Smooth muscle cell (in vitro differentiated cells): Measurements from ENCODE around the gene ST6GALNAC3. TPM values are rescaled to one million over a fixed set of nuclear protein-coding genes. Genes with fewer than 3 reads are reported as not detected.

Experiments
- DNase-seq: peaks from one replicate; lab custom pipeline; 2025; ENCODE audit not compliant: unreplicated experiment; lab: John Stamatoyannopoulos, UW
- H2AFZ ChIP-seq: fragments of 200-600 bp; sonication (generic); 2 replicates; pipeline ENCODE4 v1.6.0; 2016; ENCODE audit warnings: antibody characterized with exemption, low read depth, mild to moderate bottlenecking
- H3F3A ChIP-seq: fragments of 200-600 bp; sonication (generic); 2 replicates; pipeline ENCODE4 v1.6.0; 2017; ENCODE audit warnings: antibody characterized with exemption, low read depth
- H3K27ac ChIP-seq: fragments of 200-600 bp; sonication (generic); 2 replicates; pipeline ENCODE4 v1.5.1; 2016; ENCODE audit warnings: low read depth, mild to moderate bottlenecking
- H3K27me3 ChIP-seq: fragments of 200-600 bp; sonication (generic); 2 replicates; pipeline ENCODE4 v1.6.1; 2016; ENCODE audit warnings: low read depth, mild to moderate bottlenecking
- H3K36me3 ChIP-seq: fragments of 200-600 bp; sonication (generic); 2 replicates; pipeline ENCODE4 v1.5.1; 2016; ENCODE audit warnings: low read depth
- H3K4me1 ChIP-seq: fragments of 200-600 bp; sonication (generic); 2 replicates; pipeline ENCODE4 v1.5.1; 2016; ENCODE audit warnings: low read depth
- H3K4me2 ChIP-seq: fragments of 200-600 bp; sonication (generic); 2 replicates; pipeline ENCODE4 v1.6.0; 2016; ENCODE audit warnings: mild to moderate bottlenecking
- H3K4me3 ChIP-seq: fragments of 200-600 bp; sonication (generic); 2 replicates; pipeline ENCODE4 v1.5.1; 2016; ENCODE audit warnings: mild to moderate bottlenecking
- H3K79me2 ChIP-seq: fragments of 200-600 bp; sonication (generic); 2 replicates; pipeline ENCODE4 v1.6.0; 2016; ENCODE audit warnings: low read depth, mild to moderate bottlenecking
- H3K9ac ChIP-seq: fragments of 200-600 bp; sonication (generic); 2 replicates; pipeline ENCODE4 v1.6.0; 2016; ENCODE audit warnings: low read depth
- H3K9me3 ChIP-seq: fragments of 200-600 bp; sonication (generic); replicated peaks from 2 replicates; pipeline ENCODE4 v1.5.1; 2016; ENCODE audit warnings: low read depth
- H4K20me1 ChIP-seq: fragments of 200-600 bp; sonication (generic); 2 replicates; pipeline ENCODE4 v1.6.0; 2016; ENCODE audit warnings: low read depth
- CTCF ChIP-seq: fragments of 200-600 bp; sonication (generic); IDR thresholded peaks from 2 replicates; pipeline ENCODE4 v1.5.1; 2017; ENCODE audit warnings: borderline replicate concordance, mild to moderate bottlenecking, antibody characterized with exemption; ENCODE audit not compliant: insufficient read depth, poor library complexity, severe bottlenecking
- WGBS: methylation state at CpG from one replicate; pipeline ENCODE4 v1.1.7; 2016; ENCODE audit warnings: low lambda C conversion rate; 5-methylcytosine and 5-hydroxymethylcytosine counted together
- polyA plus RNA-seq: library from polyadenylated mRNA; unstranded; fragments of >200 nt; fragmentation: Nextera tagmentation; extraction: Ambion mirVana; gene quantifications from 2 replicates; pipeline ENCODE4 v1.2.1, GENCODE V29; 2016
- total RNA-seq: library from RNA; depleted of rRNA; stranded (reverse); fragments of >200 nt; gene quantifications from 2 replicates; pipeline ENCODE4 v1.2.3, GENCODE V29; 2014

ST6GALNAC3 gene
- total and polyA plus RNA-seq, 2 experiments from 2014 or later: 9.3 to 13.4 TPM

GRCh38 chr1:76054359-76054758, 20.2 kb upstream of the ST6GALNAC3 start:
- Histone ChIP-seq H3F3A (peaks cover 8% of the 10 kb centered on the region), H3K27me3 (no peaks in the 10 kb centered on the region), H3K9ac (no peak overlapping the region), H3K4me2 (peak overlapping the region; percentile 10), H3K4me1 (no peaks in the 10 kb centered on the region), H3K36me3 (no peaks in the 10 kb centered on the region), H4K20me1 (no peaks in the 10 kb centered on the region), H3K4me3 (no peak overlapping the region), H3K27ac (no peak overlapping the region), H3K79me2 (no peaks in the 10 kb centered on the region), H2AFZ (peak overlapping the region; percentile 22), H3K9me3 (no peaks in the 10 kb centered on the region)
- WGBS: 16% methylated on average over 2 of the region's 2 CpGs
- TF ChIP-seq CTCF: no peak
- no peak for DNase-seq

GRCh38 chr1:76055987-76056386, 18.6 kb upstream of the ST6GALNAC3 start:
- Histone ChIP-seq H3K9ac (no peak overlapping the region), H3K79me2 (no peaks in the 10 kb centered on the region), H3K4me3 (no peak overlapping the region), H3K4me2 (no peak overlapping the region), H2AFZ (no peak overlapping the region), H3K9me3 (no peaks in the 10 kb centered on the region), H3K36me3 (no peaks in the 10 kb centered on the region), H3K4me1 (no peaks in the 10 kb centered on the region), H3K27ac (no peak overlapping the region), H4K20me1 (no peaks in the 10 kb centered on the region), H3F3A (peaks cover 8% of the 10 kb centered on the region), H3K27me3 (no peaks in the 10 kb centered on the region)
- no peak for TF ChIP-seq CTCF
- WGBS: 93% methylated on average over 4 of the region's 4 CpGs
- DNase-seq: no peak

GRCh38 chr1:76059451-76059850, 15.1 kb upstream of the ST6GALNAC3 start:
- Histone ChIP-seq H3K4me1 (no peaks in the 10 kb centered on the region), H3K27me3 (no peaks in the 10 kb centered on the region), H4K20me1 (no peaks in the 10 kb centered on the region), H3K27ac (no peak overlapping the region), H3K4me2 (no peak overlapping the region), H2AFZ (no peak overlapping the region), H3K36me3 (no peaks in the 10 kb centered on the region), H3K4me3 (no peak overlapping the region), H3K9ac (no peak overlapping the region), H3K79me2 (no peaks in the 10 kb centered on the region), H3F3A (no peaks in the 10 kb centered on the region), H3K9me3 (no peaks in the 10 kb centered on the region)
- no peak for TF ChIP-seq CTCF
- DNase-seq: no peak
- WGBS: 29% methylated on average over 2 of the region's 2 CpGs

- no peaks in the 10 kb centered on the region for H3K4me1 ChIP-seq
- H4K20me1 ChIP-seq: no peaks in the 10 kb centered on the region
- H3K79me2 ChIP-seq: no peaks in the 10 kb centered on the region
- no peak overlapping the region for H3K9ac ChIP-seq
- no peak overlapping the region for H3K4me2 ChIP-seq
- no peaks in the 10 kb centered on the region for H3K27me3 ChIP-seq
- 85% methylated on average over 3 of the region's 3 CpGs for WGBS
- no peak for TF ChIP-seq CTCF
- H3K9me3 ChIP-seq: no peaks in the 10 kb centered on the region
- no peak overlapping the region for H3K27ac ChIP-seq
- no peak for DNase-seq
- H3K36me3 ChIP-seq: no peaks in the 10 kb centered on the region
- H2AFZ ChIP-seq: no peak overlapping the region
- H3F3A ChIP-seq: peaks cover 3% of the 10 kb centered on the region
- no peak overlapping the region for H3K4me3 ChIP-seq
These were observed 9.3 kb upstream of the ST6GALNAC3 start for GRCh38 chr1:76065270-76065669.
